A549 (cell line): ENCODE measurements around the gene KLF6. TPM values are rescaled to one million over a fixed set of nuclear protein-coding genes. Genes with fewer than 3 reads are reported as not detected.
A peak's percentile ranks its signal among the peaks of the same experiment; 100 is the strongest.

Experiments
- ATAC-seq, 2 experiments: fragments of 200-7000 bp in 1 of 2; fragments of >200 bp in 1 of 2; cut with Nextera tagmentation in 1 of 2; cut with Tn5 transposase in 1 of 2; 3 replicates each; pipeline versions ENCODE4 v1.8.0 to v1.9.1; 2018 to 2020; ENCODE audit warnings: mild to moderate bottlenecking in 1 of 2, moderate library complexity in 1 of 2
- CTCF ChIA-PET: fragments of 300-600 bp; sonication (Branson Sonifier 250); formaldehyde crosslinking; extraction: SDS; loops from one replicate; lab custom pipeline; 2021; ENCODE audit warnings: antibody characterized with exemption, inconsistent platforms; lab: Yijun Ruan, JAX
- POLR2A ChIA-PET: fragments of 350-600 bp; formaldehyde crosslinking; extraction: SDS; loops from one replicate; lab custom pipeline; 2021; ENCODE audit warnings: antibody characterized with exemption, inconsistent platforms; lab: Yijun Ruan, JAX
- DNase-seq, 2 experiments: peaks; one replicate each; pipeline versions ENCODE4 v3.0.0 to v3.0.0-alpha.2; 2011 to 2016; ENCODE audit warnings: low read depth in 1 of 2, low spot score in 1 of 2
- FAIRE-seq: peaks from 2 replicates; lab custom pipeline; 2011; peaks lifted over from hg19 to GRCh38; lab: Jason Lieb, UNC
- H3K27ac ChIP-seq, 2 experiments: fragments of >200 bp; sonication (Bioruptor Twin); formaldehyde crosslinking; 3 replicates each; pipeline ENCODE4 v1.5.1; 2016 to 2017
- H3K4me1 ChIP-seq: fragments of >200 bp; sonication (Bioruptor Twin); formaldehyde crosslinking; 3 replicates; pipeline ENCODE4 v1.6.1; 2016
- H3K4me2 ChIP-seq: fragments of >200 bp; sonication (Bioruptor Twin); formaldehyde crosslinking; 3 replicates; pipeline ENCODE4 v1.6.1; 2016
- H3K4me3 ChIP-seq: fragments of >200 bp; sonication (Bioruptor Twin); formaldehyde crosslinking; 3 replicates; pipeline ENCODE4 v1.5.1; 2016
- H3K9me3 ChIP-seq: fragments of >200 bp; sonication (Bioruptor Twin); formaldehyde crosslinking; 3 replicates; pipeline ENCODE4 v1.6.1; 2016
- BCL3 ChIP-seq: fragments of >200 bp; sonication (Bioruptor Twin); formaldehyde crosslinking; IDR thresholded peaks from 3 replicates; pipeline ENCODE4 v1.6.1; 2016
- CBX8 ChIP-seq: fragments of 200-600 bp; sonication (generic); IDR thresholded peaks from 2 replicates; pipeline ENCODE4 v1.6.1; 2016
- CEBPB ChIP-seq, 2 experiments: fragments of >200 bp in 1 of 2; sonication (Bioruptor Twin) in 1 of 2; formaldehyde crosslinking in 1 of 2; IDR thresholded peaks; 2 replicates each; pipeline ENCODE4 v1.6.1; 2012 to 2016
- CHD4 ChIP-seq: fragments of 200-600 bp; sonication (generic); IDR thresholded peaks from 2 replicates; pipeline ENCODE4 v1.6.1; 2016; ENCODE audit warnings: antibody characterized with exemption, mild to moderate bottlenecking, borderline replicate concordance
- CTCF ChIP-seq: fragments of >200 bp; sonication (Bioruptor Twin); formaldehyde crosslinking; IDR thresholded peaks from 3 replicates; pipeline ENCODE4 v1.5.1; 2016
- EHMT2 ChIP-seq: fragments of 200-600 bp; sonication (generic); IDR thresholded peaks from 2 replicates; pipeline ENCODE4 v1.6.1; 2016; ENCODE audit warnings: antibody characterized with exemption, low read depth, mild to moderate bottlenecking, moderate library complexity
- ELK1 ChIP-seq: fragments of 150-350 bp; IDR thresholded peaks from 2 replicates; pipeline ENCODE4 v1.6.1; 2014; ENCODE audit warnings: low read depth, mild to moderate bottlenecking, low read length
- FOSB ChIP-seq: fragments of 250-450 bp; sonication (Bioruptor Pico); IDR thresholded peaks from 2 replicates; pipeline ENCODE4 v1.5.0; 2020; ENCODE audit warnings: mild to moderate bottlenecking, moderate library complexity
- FOSL2 ChIP-seq, 2 experiments: fragments of 450-650 bp in 1 of 2; fragments of >200 bp in 1 of 2; sonication (Bioruptor Twin) in 1 of 2; formaldehyde crosslinking; IDR thresholded peaks; 2 replicates each; pipeline versions ENCODE4 v1.5.0 to v1.6.1; 2016 to 2020; ENCODE audit warnings: mild to moderate bottlenecking in 1 of 2, moderate library complexity in 1 of 2
- HOXA7 ChIP-seq: fragments of 250-450 bp; sonication (Bioruptor Pico); IDR thresholded peaks from 2 replicates; pipeline ENCODE4 v1.5.0; 2020; ENCODE audit warnings: mild to moderate bottlenecking, moderate library complexity
- HOXB13 ChIP-seq: fragments of 250-450 bp; sonication (Bioruptor Pico); IDR thresholded peaks from 2 replicates; pipeline ENCODE4 v1.5.0; 2020; ENCODE audit warnings: low read depth, mild to moderate bottlenecking, moderate library complexity
- HOXB5 ChIP-seq: fragments of 250-450 bp; sonication (Bioruptor Pico); IDR thresholded peaks from 2 replicates; pipeline ENCODE4 v1.5.0; 2020; ENCODE audit warnings: mild to moderate bottlenecking, moderate library complexity
- JUN ChIP-seq, 2 experiments: fragments of >200 bp; sonication (Bioruptor Twin); formaldehyde crosslinking; IDR thresholded peaks; 2 replicates in 1 of 2; 3 replicates in 1 of 2; pipeline ENCODE4 v1.6.1; 2016 to 2017
- JUNB ChIP-seq: fragments of >200 bp; sonication (Bioruptor Twin); formaldehyde crosslinking; IDR thresholded peaks from 2 replicates; pipeline ENCODE4 v1.6.1; 2016
- MYC ChIP-seq: IDR thresholded peaks from 2 replicates; pipeline ENCODE4 v1.6.1; 2012; ENCODE audit warnings: mild to moderate bottlenecking, inconsistent platforms, low read length, improper control_type of control experiment, borderline replicate concordance
- POLR2A ChIP-seq: IDR thresholded peaks from 2 replicates; pipeline ENCODE4 v1.6.1; 2012; ENCODE audit warnings: mild to moderate bottlenecking, low read length
- POLR2AphosphoS2 ChIP-seq: conservative IDR thresholded peaks from 2 replicates; pipeline ENCODE4 v1.6.1; 2012; ENCODE audit warnings: low read length, improper control_type of control experiment, inconsistent platforms
- RARB ChIP-seq: fragments of 250-450 bp; sonication (Bioruptor Pico); IDR thresholded peaks from 2 replicates; pipeline ENCODE4 v1.8.0; 2021; ENCODE audit warnings: mild to moderate bottlenecking, moderate library complexity
- RCOR1 ChIP-seq: fragments of 150-350 bp; IDR thresholded peaks from 2 replicates; pipeline ENCODE4 v1.6.1; 2014; ENCODE audit warnings: antibody characterized with exemption, low read length, low read depth
- RNF2 ChIP-seq: fragments of 200-600 bp; sonication (generic); IDR thresholded peaks from 2 replicates; pipeline ENCODE4 v1.6.1; 2016; ENCODE audit warnings: low read depth, mild to moderate bottlenecking, antibody characterized with exemption, moderate library complexity, borderline replicate concordance
- TP53 ChIP-seq: fragments of 250-450 bp; sonication (Bioruptor Pico); IDR thresholded peaks from 2 replicates; pipeline ENCODE4 v1.5.0; 2021; ENCODE audit warnings: mild to moderate bottlenecking, moderate library complexity
- USF2 ChIP-seq: fragments of 450-650 bp; IDR thresholded peaks from 2 replicates; pipeline ENCODE4 v1.6.1; 2014; ENCODE audit warnings: antibody characterized with exemption
- ZNF302 ChIP-seq: fragments of 250-450 bp; sonication (Bioruptor Pico); IDR thresholded peaks from 2 replicates; pipeline ENCODE4 v1.9.0; 2021; ENCODE audit warnings: inconsistent platforms, mild to moderate bottlenecking, moderate library complexity
- ZSCAN20 ChIP-seq: fragments of 250-450 bp; sonication (Bioruptor Pico); IDR thresholded peaks from 2 replicates; pipeline ENCODE4 v1.8.0; 2022; ENCODE audit warnings: mild to moderate bottlenecking, moderate library complexity
- WGBS: methylation state at CpG from one replicate; pipeline ENCODE4 v1.1.6; 2017; ENCODE audit errors: missing lambda C conversion rate; 5-methylcytosine and 5-hydroxymethylcytosine counted together
- polyA plus RNA-seq, 4 experiments: library from polyadenylated mRNA; depleted of rRNA in 3 of 4; stranded (reverse); fragments of >200 nt; fragmentation: RNase III in 1 of 4; extraction: RNeasy Plus Mini Kit Qiagen cat#74134 plus additional on column Dnase treatment in 1 of 4; gene quantifications; 2 replicates in 3 of 4; 3 replicates in 1 of 4; pipeline ENCODE4 v1.2.3, GENCODE V29; 2011 to 2017

The KLF6 gene
- polyA plus RNA-seq, 2 of the 4 experiments (the other 2 are of a cell fraction) = 31.9 to 86.8 TPM

GRCh38 chr10:3729397-3729976 lies 55.5 kb downstream of the KLF6 start:
- H3K27ac ChIP-seq = no peak overlapping the region

GRCh38 chr10:3728563-3728962 lies 56.4 kb downstream of the KLF6 start:
- CTCF ChIA-PET = no interaction called here
- no peak for DNase-seq
- 78% methylated on average over 3 of the region's 3 CpGs for WGBS
- FAIRE-seq = no peak
- Histone ChIP-seq H3K4me2 (no peak overlapping the region), H3K4me3 (no peak overlapping the region), H3K9me3 (no peaks in the 10 kb centered on the region), H3K27ac (no peak overlapping the region), H3K4me1 (no peaks in the 10 kb centered on the region)
- TF ChIP-seq HOXB5 (CRISPR knock-in tag) (no peak), JUNB (no peak), POLR2A (no peak), CHD4 (no peak), HOXB13 (CRISPR knock-in tag) (no peak), FOSL2 (IDR thresholded peaks at IDR 0.05) (no peak), FOSL2 (CRISPR knock-in tag; IDR thresholded peaks at IDR 0.05) (no peak), CBX8 (no peak)
- POLR2A ChIA-PET = no interaction called here
- ATAC-seq = no peak

More at GRCh38 chr10:3729397-3729976, 55.5 kb downstream of the KLF6 start:
- FAIRE-seq = peak; percentile 39
- no peak overlapping the region for H3K4me3 ChIP-seq
- ChIA-PET CTCF (interaction anchor here (0.7 kb wide), 1 partner anchor 612 kb away, joined by 3 read pairs; no protein-coding TSS in a partner anchor), POLR2A (interaction anchor here (0.6 kb wide), 1 partner anchor 653 kb away, joined by 4 read pairs; no protein-coding TSS in a partner anchor)
- no peak for ATAC-seq
- no peak for TF ChIP-seq USF2
- TF ChIP-seq HOXB5 (CRISPR knock-in tag) = no peak
- no peak for TF ChIP-seq ZSCAN20 (CRISPR knock-in tag)
- TF ChIP-seq RCOR1 = no peak
- no peak for TF ChIP-seq ZNF302 (CRISPR knock-in tag)
- no peak for TF ChIP-seq POLR2AphosphoS2
- TF ChIP-seq RARB (CRISPR knock-in tag) = no peak
- TF ChIP-seq HOXB13 (CRISPR knock-in tag) = no peak
- TF ChIP-seq TP53 (CRISPR knock-in tag) = no peak
- TF ChIP-seq RNF2 = no peak
- no peak for TF ChIP-seq JUN (IDR thresholded peaks at IDR 0.05)
- no peak for TF ChIP-seq BCL3
- TF ChIP-seq, all 56 proteins: peak for 0
- H3K4me1 ChIP-seq = no peaks in the 10 kb centered on the region
- 80% methylated on average over 12 of the region's 12 CpGs for WGBS
- no peaks in the 10 kb centered on the region for H3K9me3 ChIP-seq
- no peak overlapping the region for H3K4me2 ChIP-seq
- DNase-seq = no peak

GRCh38 chr10:3727268-3727667 lies 57.7 kb downstream of the KLF6 start:
- no peak for ATAC-seq
- Histone ChIP-seq H3K9me3 (no peaks in the 10 kb centered on the region), H3K27ac (no peak overlapping the region), H3K4me1 (no peaks in the 10 kb centered on the region), H3K4me2 (no peak overlapping the region), H3K4me3 (no peak overlapping the region)
- ChIA-PET CTCF (no interaction called here), POLR2A (no interaction called here)
- TF ChIP-seq EHMT2 (no peak), CTCF (no peak), CEBPB (IDR thresholded peaks at IDR 0.05) (no peak), HOXA7 (CRISPR knock-in tag) (no peak), MYC (no peak), ELK1 (no peak), FOSB (CRISPR knock-in tag) (no peak)
- DNase-seq = no peak
- no peak for FAIRE-seq
- 74% methylated on average over 7 of the region's 7 CpGs for WGBS
